Sigmoid colon (tissue), 7 donors: ENCODE measurements around the gene FAU. TPM values are rescaled to one million over a fixed set of nuclear protein-coding genes. Genes with fewer than 3 reads are reported as not detected.

Source experiments
- DNase-seq: peaks from one replicate; pipeline ENCODE4 v3.0.0-alpha.2; 2019
- H3K27ac ChIP-seq, 4 donors: fragments of 200-600 bp; sonication (generic); one replicate each; pipeline ENCODE4 v1.5.1; 2016 to 2019; ENCODE audit warnings: mild to moderate bottlenecking in 1 of 4
- H3K27me3 ChIP-seq, 3 donors: fragments of 200-600 bp; sonication (generic); one replicate each; pipeline ENCODE4 v1.5.1; 2019; ENCODE audit warnings: mild to moderate bottlenecking in 1 of 3
- H3K36me3 ChIP-seq, 4 donors: fragments of 200-600 bp; sonication (generic); one replicate each; pipeline ENCODE4 v1.5.1; 2016 to 2019
- H3K4me1 ChIP-seq, 4 donors: fragments of 200-600 bp; sonication (generic); one replicate each; pipeline ENCODE4 v1.5.1; 2017 to 2019
- H3K4me3 ChIP-seq, 4 donors: fragments of 200-600 bp; sonication (generic); one replicate each; pipeline ENCODE4 v1.5.1; 2017 to 2019; ENCODE audit warnings: mild to moderate bottlenecking in 2 of 4, moderate library complexity in 1 of 4
- H3K9me3 ChIP-seq, 4 donors: fragments of 200-600 bp in 3 of 4; sonication (generic) in 3 of 4; one replicate each; pipeline versions ENCODE4 v1.5.1 to v1.6.1; 2013 to 2019
- CTCF ChIP-seq, 4 experiments: fragments of 450-650 bp in 3 of 4; fragments of 200-600 bp in 1 of 4; IDR thresholded peaks; one replicate each; pipeline ENCODE4 v1.5.1; 2016 to 2019; ENCODE audit warnings: antibody characterized with exemption in 4 of 4, mild to moderate bottlenecking in 3 of 4, moderate library complexity in 2 of 4
- EP300 ChIP-seq, 4 donors: sonication (generic); formaldehyde crosslinking; IDR thresholded peaks; one replicate each; pipeline ENCODE4 v1.6.1; 2017; ENCODE audit warnings: antibody characterized with exemption in 4 of 4
- POLR2A ChIP-seq, 2 donors: fragments of 450-650 bp; IDR thresholded peaks; one replicate each; pipeline ENCODE4 v1.6.1; 2016; ENCODE audit warnings: antibody characterized with exemption in 2 of 2, mild to moderate bottlenecking in 2 of 2, moderate library complexity in 2 of 2
- POLR2AphosphoS5 ChIP-seq, 4 donors: sonication (generic); formaldehyde crosslinking; IDR thresholded peaks; one replicate each; pipeline ENCODE4 v1.6.1; 2017; ENCODE audit warnings: antibody characterized with exemption in 4 of 4
- WGBS, 2 donors: extraction: QIAGEN DNeasy Blood & Tissue Kit; methylation state at CpG; one replicate each; pipeline ENCODE4 v1.1.7; 2013; 5-methylcytosine and 5-hydroxymethylcytosine counted together
- intact Hi-C: fragments of 100-400 bp; cut with DNase I; formaldehyde crosslinking; loops from one replicate; pipeline ENCODE4 v1.15.1; 2023
- polyA plus RNA-seq, 3 donors: library from polyadenylated mRNA; stranded (reverse); fragments of 200-250 nt; gene quantifications; one replicate each; pipeline ENCODE4 v1.2.3, GENCODE V29; 2013
- total RNA-seq, 4 donors: library from RNA; depleted of rRNA; stranded (reverse); fragments of >200 nt; gene quantifications; one replicate each; pipeline ENCODE4 v1.1.0, GENCODE V29; 2016
- donor health status: healthy with polysubstance abuse.
- donor health status: Bipolar disorder and iron deficiency.
- donor health status: healthy.

The FAU gene
- total RNA-seq (1,000 to 10,000 TPM; 1,235 to 1,561 (median 1,347) TPM), polyA plus RNA-seq (1,000 to 10,000 TPM in 2 of 3 donors, 100 to 1,000 TPM in 1; 811 to 1,178 (median 1,151) TPM)

DNA sequence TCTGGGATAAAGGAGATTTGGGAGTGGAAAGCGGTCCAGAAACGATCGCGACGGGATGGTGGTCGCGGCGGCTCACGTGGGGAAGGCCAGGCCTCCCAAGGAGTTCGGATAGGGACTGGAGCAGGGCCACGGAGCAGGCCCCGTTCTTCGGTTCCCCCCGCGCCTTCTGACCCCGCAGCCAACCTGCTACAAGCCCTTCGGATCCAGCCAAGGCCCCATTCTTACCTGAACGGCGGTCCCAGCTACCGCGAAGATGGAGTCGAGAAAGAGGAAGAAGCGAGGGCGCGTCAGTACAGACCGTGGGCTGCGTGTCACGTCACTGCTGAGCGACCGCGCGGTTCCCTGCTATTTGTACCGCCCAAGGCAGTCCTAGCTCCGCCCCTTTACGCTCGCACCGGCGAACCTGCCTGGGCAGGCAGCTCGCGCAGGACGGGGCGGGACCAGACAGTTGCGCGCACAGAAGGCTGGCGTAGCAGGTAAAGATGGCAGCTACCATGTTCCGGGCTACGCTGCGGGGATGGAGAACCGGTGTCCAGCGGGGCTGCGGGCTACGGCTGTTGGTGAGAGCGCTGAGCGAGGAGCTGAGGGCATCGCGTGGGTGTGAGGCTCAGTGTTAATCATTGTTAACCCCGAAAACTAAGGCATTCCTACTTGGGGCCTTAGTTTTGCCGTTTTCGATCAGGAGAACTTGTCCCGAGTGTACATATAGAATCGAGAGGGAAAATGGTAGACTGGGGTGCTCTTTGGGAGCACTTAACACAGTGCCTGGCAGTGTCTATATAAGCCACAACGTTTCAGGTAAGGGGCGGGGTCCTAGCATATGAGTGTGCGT, at the start of gene FAU, which contains the start of gene MRPL49:
Gene FAU, minus strand, starts transcription at position 270 of the 832 bp plus-strand sequence. CDS start 321 bp downstream, outside the sequence.
Gene MRPL49, plus strand, starts transcription at position 457 of the 832 bp plus-strand sequence. Its CDS starts 26 bp downstream, at position 483.
- intact Hi-C loops = loop anchor here (5.0 kb wide), 1 partner anchor 95 kb away; the partner anchor contains the start of gene SNX15
- H3K4me1 ChIP-seq = peaks cover 0 to 35% (median 21%) of the 10 kb centered on the region in 4 donors
- no peaks in the 10 kb centered on the region for H3K9me3 ChIP-seq
- TF ChIP-seq POLR2A (IDR thresholded peaks at IDR 0.05) (peak; percentile 80 to 89), EP300 (IDR thresholded peaks at IDR 0.05) (no peak), CTCF (IDR thresholded peaks at IDR 0.05) (no peak), POLR2AphosphoS5 (IDR thresholded peaks at IDR 0.05) (peak; percentile 95 to 99 (median 97))
- DNase-seq = peak; percentile 99
- H3K27me3 ChIP-seq = no peaks in the 10 kb centered on the region
- H3K36me3 ChIP-seq = peaks cover 24 to 57% (median 37%) of the 10 kb centered on the region in 4 donors
- peak within 1 kb of the TSS; percentile 55 to 80 (median 70) for H3K4me3 ChIP-seq
- WGBS, 2 donors = 0% methylated on average over 64 of the region's 64 CpGs
- peak within 1 kb of the TSS; percentile 81 to 97 (median 91) for H3K27ac ChIP-seq

DNA sequence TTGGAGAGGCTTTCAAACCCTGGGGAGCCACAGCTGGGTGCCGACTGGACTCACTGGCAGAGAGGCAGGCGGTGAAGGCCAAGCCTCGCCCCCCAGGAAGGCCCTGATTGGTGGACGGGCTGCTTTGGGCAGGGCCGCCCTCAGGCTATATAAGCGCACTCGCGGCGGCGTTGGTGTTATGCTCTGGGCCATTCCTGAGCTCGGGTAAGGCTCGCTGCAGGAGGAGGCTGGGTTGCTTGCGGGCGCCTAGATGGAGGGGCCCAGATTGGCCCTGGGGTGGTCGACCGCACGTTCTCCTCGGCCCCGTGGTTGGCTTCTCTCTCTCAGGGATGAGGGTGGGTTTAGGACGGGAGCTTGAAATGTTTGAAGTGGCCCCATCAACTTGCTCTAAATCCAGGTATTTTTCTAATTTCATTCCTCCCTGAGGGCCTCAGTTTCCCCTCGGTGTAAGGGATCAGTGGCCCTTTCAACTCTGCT, 48.2 kb upstream of the FAU start, which contains the start of gene SPDYC:
Gene SPDYC, plus strand, starts transcription at position 176 of the 477 bp plus-strand sequence. CDS start 1,125 bp downstream, outside the sequence.
- H3K9me3 ChIP-seq = no peaks in the 10 kb centered on the region
- 95% methylated on average over 21 of the region's 21 CpGs for WGBS, 2 donors
- intact Hi-C loops = no loop called here
- no peak for DNase-seq
- no peaks in the 10 kb centered on the region for H3K36me3 ChIP-seq
- H3K27ac ChIP-seq = no peak within 1 kb of the TSS
- no peaks in the 10 kb centered on the region for H3K4me1 ChIP-seq
- TF ChIP-seq EP300 (IDR thresholded peaks at IDR 0.05) = no peak
- no peak for TF ChIP-seq POLR2AphosphoS5 (IDR thresholded peaks at IDR 0.05)
- TF ChIP-seq POLR2A (IDR thresholded peaks at IDR 0.05) = no peak
- no peak for TF ChIP-seq CTCF (IDR thresholded peaks at IDR 0.05)
- H3K27me3 ChIP-seq = no peaks in the 10 kb centered on the region
- no peak within 1 kb of the TSS for H3K4me3 ChIP-seq

DNA sequence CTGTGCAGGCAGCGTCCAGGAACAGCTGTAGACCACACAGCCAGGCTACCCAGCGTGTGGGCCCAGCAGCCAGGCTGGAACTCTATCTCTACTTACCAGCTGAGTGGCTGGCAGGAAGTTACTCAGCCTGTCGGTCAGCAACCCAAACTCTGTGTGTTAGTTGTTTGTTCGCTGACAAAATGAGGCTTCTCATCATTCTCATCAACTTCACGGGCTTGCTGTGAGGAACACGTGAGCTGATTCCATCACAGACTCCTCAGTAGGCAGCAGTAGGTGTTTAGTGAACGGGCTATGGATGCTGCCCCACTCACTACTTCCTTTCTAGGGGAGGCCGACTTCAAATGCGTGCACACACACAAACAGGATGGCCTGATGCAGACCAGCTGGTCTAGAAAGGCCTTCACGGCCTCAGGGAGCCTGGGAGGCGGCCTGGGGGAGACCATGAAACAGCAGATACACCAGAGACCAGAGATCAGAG, 47.3 kb upstream of the FAU start:
- Histone ChIP-seq H3K9me3 (no peaks in the 10 kb centered on the region), H3K4me3 (no peak overlapping the region), H3K36me3 (no peaks in the 10 kb centered on the region), H3K4me1 (no peaks in the 10 kb centered on the region), H3K27ac (no peak overlapping the region), H3K27me3 (no peaks in the 10 kb centered on the region)
- WGBS, 2 donors = 61 to 80% methylated on average over 11 of the region's 11 CpGs
- intact Hi-C loops = no loop called here
- DNase-seq = no peak
- no peak for TF ChIP-seq CTCF (IDR thresholded peaks at IDR 0.05)
- TF ChIP-seq POLR2AphosphoS5 (IDR thresholded peaks at IDR 0.05) = no peak
- no peak for TF ChIP-seq POLR2A (IDR thresholded peaks at IDR 0.05)
- TF ChIP-seq EP300 (IDR thresholded peaks at IDR 0.05) = no peak

DNA sequence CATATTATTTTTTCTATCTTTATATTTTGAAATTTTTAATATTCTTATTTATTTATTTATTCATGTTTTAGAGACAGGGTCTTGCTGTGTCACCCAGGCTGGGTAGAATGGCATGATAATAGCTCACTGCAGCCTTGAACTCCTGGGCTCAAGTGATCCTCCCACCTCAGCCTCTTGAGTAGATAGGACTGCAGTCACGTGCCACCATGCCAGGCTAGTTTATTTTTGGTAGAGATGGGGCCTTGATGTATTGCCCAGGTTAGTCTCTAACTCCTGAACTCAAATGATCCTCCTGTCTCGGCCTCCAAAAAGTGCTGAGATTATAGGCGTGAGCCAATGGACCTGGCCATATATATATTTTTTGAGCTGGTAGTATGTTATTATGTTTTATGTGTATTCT, 45.7 kb upstream of the FAU start:
- no peak overlapping the region for H3K4me3 ChIP-seq
- DNase-seq = no peak
- no peak overlapping the region for H3K27ac ChIP-seq
- H3K27me3 ChIP-seq = no peaks in the 10 kb centered on the region
- no peak for TF ChIP-seq EP300 (IDR thresholded peaks at IDR 0.05)
- no peak for TF ChIP-seq POLR2AphosphoS5 (IDR thresholded peaks at IDR 0.05)
- no peak for TF ChIP-seq CTCF (IDR thresholded peaks at IDR 0.05)
- no peak for TF ChIP-seq POLR2A (IDR thresholded peaks at IDR 0.05)
- H3K9me3 ChIP-seq = no peaks in the 10 kb centered on the region
- H3K4me1 ChIP-seq = no peaks in the 10 kb centered on the region
- intact Hi-C loops = no loop called here
- H3K36me3 ChIP-seq = no peaks in the 10 kb centered on the region
- 87 to 95% methylated on average over 3 of the region's 3 CpGs for WGBS, 2 donors
